HEK293 (cell line): ENCODE results near the gene RALGAPA2.

Source experiments
- CTCF ChIA-PET: fragments of 350-600 bp; formaldehyde crosslinking; extraction: SDS; loops from one replicate; lab custom pipeline; 2021; ENCODE audit warnings: antibody characterized with exemption; lab: Yijun Ruan, JAX
- POLR2A ChIA-PET: fragments of 300-600 bp; formaldehyde crosslinking; extraction: SDS; loops from one replicate; lab custom pipeline; 2020; ENCODE audit warnings: antibody characterized with exemption, inconsistent platforms; lab: Yijun Ruan, JAX
- H3K27ac ChIP-seq: fragments of 200-500 bp; sonication (Bioruptor generic); 2 replicates; pipeline ENCODE4 v1.5.1; 2014; ENCODE audit warnings: low read depth, low read length, control low read depth, inconsistent platforms; ENCODE audit errors: extremely low read depth
- H3K36me3 ChIP-seq, 2 experiments: fragments of 200-500 bp in 1 of 2; sonication (Bioruptor generic) in 1 of 2; 1 replicate in 1 of 2; 2 replicates in 1 of 2; pipeline ENCODE4 v1.5.1; 2014 to 2017; ENCODE audit warnings: inconsistent platforms in 2 of 2, low read length in 2 of 2; ENCODE audit not compliant: control insufficient read depth in 2 of 2, insufficient read depth in 1 of 2
- H3K4me1 ChIP-seq: fragments of 200-500 bp; sonication (Bioruptor generic); 2 replicates; pipeline ENCODE4 v1.5.1; 2014; ENCODE audit warnings: mild to moderate bottlenecking, low read length, inconsistent platforms; ENCODE audit not compliant: control insufficient read depth, insufficient read depth
- H3K4me3 ChIP-seq: 2 replicates; pipeline ENCODE4 v1.5.1; 2011; ENCODE audit warnings: low read depth, mild to moderate bottlenecking, control low read depth, low read length, moderate library complexity
- H3K9me3 ChIP-seq: fragments of 200-500 bp; sonication (Bioruptor generic); 2 replicates; pipeline ENCODE4 v1.5.1; 2014; ENCODE audit warnings: low read depth, low read length, inconsistent platforms; ENCODE audit not compliant: control insufficient read depth, insufficient read depth
- BCL11B ChIP-seq: fragments of 450-650 bp; formaldehyde crosslinking; IDR thresholded peaks from 2 replicates; pipeline ENCODE4 v1.5.1; 2016; ENCODE audit warnings: low read depth, missing biosample characterization, missing genetic modification characterization
- GLIS1 ChIP-seq: fragments of 450-650 bp; formaldehyde crosslinking; IDR thresholded peaks from 2 replicates; pipeline ENCODE4 v1.5.1; 2016; ENCODE audit warnings: missing biosample characterization, missing genetic modification characterization
- KLF10 ChIP-seq: fragments of 450-650 bp; IDR thresholded peaks from 2 replicates; pipeline ENCODE4 v1.5.1; 2018; ENCODE audit warnings: missing biosample characterization, mild to moderate bottlenecking, missing genetic modification characterization
- PRDM1 ChIP-seq: fragments of 450-650 bp; formaldehyde crosslinking; IDR thresholded peaks from 2 replicates; pipeline ENCODE4; 2016; ENCODE audit warnings: missing biosample characterization, missing genetic modification characterization
- YY1 ChIP-seq: fragments of 450-650 bp; formaldehyde crosslinking; IDR thresholded peaks from 2 replicates; pipeline ENCODE4 v1.5.1; 2018; ENCODE audit warnings: missing biosample characterization, missing genetic modification characterization
- ZBTB44 ChIP-seq: fragments of 450-650 bp; IDR thresholded peaks from 2 replicates; pipeline ENCODE4 v1.5.1; 2018; ENCODE audit warnings: missing biosample characterization, mild to moderate bottlenecking, missing genetic modification characterization
- ZBTB7A ChIP-seq: fragments of 450-650 bp; formaldehyde crosslinking; IDR thresholded peaks from 2 replicates; pipeline ENCODE4 v1.5.1; 2016; ENCODE audit warnings: low read depth, missing biosample characterization, missing genetic modification characterization
- ZEB2 ChIP-seq: fragments of 450-650 bp; formaldehyde crosslinking; IDR thresholded peaks from 2 replicates; pipeline ENCODE4 v1.5.1; 2016; ENCODE audit warnings: missing biosample characterization, missing genetic modification characterization
- ZNF311 ChIP-seq: fragments of 450-650 bp; formaldehyde crosslinking; IDR thresholded peaks from 2 replicates; pipeline ENCODE4 v1.5.1; 2017; ENCODE audit warnings: missing biosample characterization, missing genetic modification characterization, borderline replicate concordance
- ZNF335 ChIP-seq: fragments of 450-650 bp; formaldehyde crosslinking; conservative IDR thresholded peaks from 2 replicates; pipeline ENCODE4 v1.5.1; 2016; ENCODE audit warnings: missing biosample characterization, missing genetic modification characterization
- ZNF341 ChIP-seq: fragments of 450-650 bp; formaldehyde crosslinking; IDR thresholded peaks from 2 replicates; pipeline ENCODE4; 2016; ENCODE audit warnings: low read depth, missing biosample characterization, missing genetic modification characterization
- ZNF37A ChIP-seq: fragments of 450-650 bp; IDR thresholded peaks from 2 replicates; pipeline ENCODE4 v1.5.1; 2018; ENCODE audit warnings: missing biosample characterization, missing genetic modification characterization
- ZNF433 ChIP-seq: fragments of 450-650 bp; formaldehyde crosslinking; IDR thresholded peaks from 2 replicates; pipeline ENCODE4 v1.5.1; 2016; ENCODE audit warnings: missing biosample characterization, missing genetic modification characterization, low read depth
- ZNF501 ChIP-seq: fragments of 450-650 bp; formaldehyde crosslinking; IDR thresholded peaks from 2 replicates; pipeline ENCODE4 v1.5.1; 2016; ENCODE audit warnings: missing biosample characterization, missing genetic modification characterization
- ZNF544 ChIP-seq: fragments of 450-650 bp; formaldehyde crosslinking; IDR thresholded peaks from 2 replicates; pipeline ENCODE4 v1.5.0; 2017; ENCODE audit warnings: missing biosample characterization, missing genetic modification characterization
- ZNF560 ChIP-seq: fragments of 450-650 bp; formaldehyde crosslinking; IDR thresholded peaks from 2 replicates; pipeline ENCODE4 v1.5.1; 2017; ENCODE audit warnings: missing biosample characterization, missing genetic modification characterization, borderline replicate concordance
- ZNF664 ChIP-seq: fragments of 450-650 bp; formaldehyde crosslinking; IDR thresholded peaks from 2 replicates; pipeline ENCODE4 v1.5.1; 2016; ENCODE audit warnings: missing biosample characterization, missing genetic modification characterization
- ZSCAN5A ChIP-seq: fragments of 450-650 bp; formaldehyde crosslinking; IDR thresholded peaks from 2 replicates; pipeline ENCODE4 v1.5.1; 2016; ENCODE audit warnings: missing biosample characterization, missing genetic modification characterization
- TF ChIP-seq, protein P1 (sequence below): fragments of 450-650 bp; formaldehyde crosslinking; IDR thresholded peaks from 2 replicates; pipeline ENCODE4 v1.5.1; 2017; ENCODE audit warnings: missing biosample characterization, missing genetic modification characterization
- TF ChIP-seq, protein P2 (sequence below): fragments of 450-650 bp; formaldehyde crosslinking; IDR thresholded peaks from 2 replicates; pipeline ENCODE4 v1.5.1; 2017; ENCODE audit warnings: missing biosample characterization, mild to moderate bottlenecking, missing genetic modification characterization, moderate library complexity
- TF ChIP-seq, protein P3 (sequence below): fragments of 450-650 bp; formaldehyde crosslinking; IDR thresholded peaks from 2 replicates; pipeline ENCODE4 v1.5.1; 2016; ENCODE audit warnings: missing biosample characterization, missing genetic modification characterization

RALGAPA2 gene

GRCh38 chr20:20371681-20372080 is 340.8 kb downstream of the RALGAPA2 start:
- TF ChIP-seq ZNF311 (tag by site-specific recombination), result no peak
- no peak for TF ChIP-seq ZNF544 (tag by site-specific recombination)
- no peak for TF ChIP-seq GLIS1 (tag by site-specific recombination)
- no peak for TF ChIP-seq PRDM1 (tag by site-specific recombination)
- no peak for TF ChIP-seq ZNF341
- TF ChIP-seq ZBTB44, result no peak
- CTCF ChIA-PET, result interaction anchor here (0.6 kb wide), 1 partner anchor 865 kb away, joined by 3 read pairs; no protein-coding TSS in a partner anchor

GRCh38 chr20:20371083-20371482 is 341.4 kb downstream of the RALGAPA2 start:
- ChIA-PET POLR2A (no interaction called here), CTCF (no interaction called here)
- Histone ChIP-seq H3K4me1 (no peaks in the 10 kb centered on the region; the same call in 1 of the 2 replicates), H3K36me3 (no peaks in the 10 kb centered on the region), H3K4me3 (no peak overlapping the region), H3K27ac (no peak overlapping the region), H3K9me3 (no peaks in the 10 kb centered on the region)
- TF ChIP-seq, protein P1, sequence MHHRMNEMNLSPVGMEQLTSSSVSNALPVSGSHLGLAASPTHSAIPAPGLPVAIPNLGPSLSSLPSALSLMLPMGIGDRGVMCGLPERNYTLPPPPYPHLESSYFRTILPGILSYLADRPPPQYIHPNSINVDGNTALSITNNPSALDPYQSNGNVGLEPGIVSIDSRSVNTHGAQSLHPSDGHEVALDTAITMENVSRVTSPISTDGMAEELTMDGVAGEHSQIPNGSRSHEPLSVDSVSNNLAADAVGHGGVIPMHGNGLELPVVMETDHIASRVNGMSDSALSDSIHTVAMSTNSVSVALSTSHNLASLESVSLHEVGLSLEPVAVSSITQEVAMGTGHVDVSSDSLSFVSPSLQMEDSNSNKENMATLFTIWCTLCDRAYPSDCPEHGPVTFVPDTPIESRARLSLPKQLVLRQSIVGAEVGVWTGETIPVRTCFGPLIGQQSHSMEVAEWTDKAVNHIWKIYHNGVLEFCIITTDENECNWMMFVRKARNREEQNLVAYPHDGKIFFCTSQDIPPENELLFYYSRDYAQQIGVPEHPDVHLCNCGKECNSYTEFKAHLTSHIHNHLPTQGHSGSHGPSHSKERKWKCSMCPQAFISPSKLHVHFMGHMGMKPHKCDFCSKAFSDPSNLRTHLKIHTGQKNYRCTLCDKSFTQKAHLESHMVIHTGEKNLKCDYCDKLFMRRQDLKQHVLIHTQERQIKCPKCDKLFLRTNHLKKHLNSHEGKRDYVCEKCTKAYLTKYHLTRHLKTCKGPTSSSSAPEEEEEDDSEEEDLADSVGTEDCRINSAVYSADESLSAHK (tag by site-specific recombination), result no peak
- TF ChIP-seq ZNF335 (tag by site-specific recombination), result peak; percentile 62

More at GRCh38 chr20:20371681-20372080, 340.8 kb downstream of the RALGAPA2 start:
- POLR2A ChIA-PET, result no interaction called here
- Histone ChIP-seq H3K9me3 (no peaks in the 10 kb centered on the region), H3K4me1 (no peaks in the 10 kb centered on the region; the same call in 1 of the 2 replicates), H3K4me3 (no peak overlapping the region), H3K27ac (no peak overlapping the region), H3K36me3 (no peaks in the 10 kb centered on the region)

- Histone ChIP-seq H3K9me3 (no peaks in the 10 kb centered on the region), H3K36me3 (no peaks in the 10 kb centered on the region), H3K4me1 (no peaks in the 10 kb centered on the region; the same call in 1 of the 2 replicates), H3K27ac (no peak overlapping the region), H3K4me3 (no peak overlapping the region)
- POLR2A ChIA-PET, result interaction anchor here (0.6 kb wide), 1 partner anchor 282 kb away, joined by 5 read pairs; no protein-coding TSS in a partner anchor
- CTCF ChIA-PET, result interaction anchor here (0.9 kb wide), 1 partner anchor 37 kb away, joined by 3 read pairs; no protein-coding TSS in a partner anchor
- no peak for TF ChIP-seq ZNF433 (tag by site-specific recombination)
- TF ChIP-seq ZSCAN5A (tag by site-specific recombination), result no peak
- TF ChIP-seq KLF10, result no peak
- no peak for TF ChIP-seq ZNF664 (tag by site-specific recombination)
- no peak for TF ChIP-seq ZNF501
- no peak for TF ChIP-seq ZBTB7A (tag by site-specific recombination)
- TF ChIP-seq, protein P2, sequence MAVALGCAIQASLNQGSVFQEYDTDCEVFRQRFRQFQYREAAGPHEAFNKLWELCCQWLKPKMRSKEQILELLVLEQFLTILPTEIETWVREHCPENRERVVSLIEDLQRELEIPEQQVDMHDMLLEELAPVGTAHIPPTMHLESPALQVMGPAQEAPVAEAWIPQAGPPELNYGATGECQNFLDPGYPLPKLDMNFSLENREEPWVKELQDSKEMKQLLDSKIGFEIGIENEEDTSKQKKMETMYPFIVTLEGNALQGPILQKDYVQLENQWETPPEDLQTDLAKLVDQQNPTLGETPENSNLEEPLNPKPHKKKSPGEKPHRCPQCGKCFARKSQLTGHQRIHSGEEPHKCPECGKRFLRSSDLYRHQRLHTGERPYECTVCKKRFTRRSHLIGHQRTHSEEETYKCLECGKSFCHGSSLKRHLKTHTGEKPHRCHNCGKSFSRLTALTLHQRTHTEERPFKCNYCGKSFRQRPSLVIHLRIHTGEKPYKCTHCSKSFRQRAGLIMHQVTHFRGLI (tag by site-specific recombination), result no peak
- TF ChIP-seq ZNF560, result no peak
- TF ChIP-seq ZNF37A, result no peak
- no peak for TF ChIP-seq ZEB2 (tag by site-specific recombination)
- TF ChIP-seq, protein P3, sequence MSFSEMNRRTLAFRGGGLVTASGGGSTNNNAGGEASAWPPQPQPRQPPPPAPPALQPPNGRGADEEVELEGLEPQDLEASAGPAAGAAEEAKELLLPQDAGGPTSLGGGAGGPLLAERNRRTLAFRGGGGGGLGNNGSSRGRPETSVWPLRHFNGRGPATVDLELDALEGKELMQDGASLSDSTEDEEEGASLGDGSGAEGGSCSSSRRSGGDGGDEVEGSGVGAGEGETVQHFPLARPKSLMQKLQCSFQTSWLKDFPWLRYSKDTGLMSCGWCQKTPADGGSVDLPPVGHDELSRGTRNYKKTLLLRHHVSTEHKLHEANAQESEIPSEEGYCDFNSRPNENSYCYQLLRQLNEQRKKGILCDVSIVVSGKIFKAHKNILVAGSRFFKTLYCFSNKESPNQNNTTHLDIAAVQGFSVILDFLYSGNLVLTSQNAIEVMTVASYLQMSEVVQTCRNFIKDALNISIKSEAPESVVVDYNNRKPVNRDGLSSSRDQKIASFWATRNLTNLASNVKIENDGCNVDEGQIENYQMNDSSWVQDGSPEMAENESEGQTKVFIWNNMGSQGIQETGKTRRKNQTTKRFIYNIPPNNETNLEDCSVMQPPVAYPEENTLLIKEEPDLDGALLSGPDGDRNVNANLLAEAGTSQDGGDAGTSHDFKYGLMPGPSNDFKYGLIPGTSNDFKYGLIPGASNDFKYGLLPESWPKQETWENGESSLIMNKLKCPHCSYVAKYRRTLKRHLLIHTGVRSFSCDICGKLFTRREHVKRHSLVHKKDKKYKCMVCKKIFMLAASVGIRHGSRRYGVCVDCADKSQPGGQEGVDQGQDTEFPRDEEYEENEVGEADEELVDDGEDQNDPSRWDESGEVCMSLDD, result no peak
- no peak for TF ChIP-seq BCL11B
- TF ChIP-seq YY1 (tag by site-specific recombination), result no peak
Measured at GRCh38 chr20:20370094-20370575, 342.3 kb downstream of the RALGAPA2 start.
